ENCODE measurements around the gene UGT2B15. TPM values are rescaled to one million over a fixed set of nuclear protein-coding genes. Genes with fewer than 3 reads are reported as not detected.
"Not testable (repeated sequence)": the region's sequence is repeated elsewhere in the genome, so short reads cannot be mapped to it uniquely, and the experiment has no call there.

Gene UGT2B15
- total RNA-seq: not detected

GRCh38 chr4:68670479-68670939 is at the start of gene UGT2B15:
Gene UGT2B15 (minus strand): TSS chr4:68670652. CDS start chr4:68670618, 34 bp downstream.
- not testable (repeated sequence) for DNase-seq (ENCODE audit: low spot score in 2 of 2); FAIRE-seq

- FAIRE-seq (no peak), DNase-seq (ENCODE audit: low spot score in 2 of 2) (no peak)
These were observed 48.6 kb upstream of the UGT2B15 start for GRCh38 chr4:68719075-68719473.

DNA sequence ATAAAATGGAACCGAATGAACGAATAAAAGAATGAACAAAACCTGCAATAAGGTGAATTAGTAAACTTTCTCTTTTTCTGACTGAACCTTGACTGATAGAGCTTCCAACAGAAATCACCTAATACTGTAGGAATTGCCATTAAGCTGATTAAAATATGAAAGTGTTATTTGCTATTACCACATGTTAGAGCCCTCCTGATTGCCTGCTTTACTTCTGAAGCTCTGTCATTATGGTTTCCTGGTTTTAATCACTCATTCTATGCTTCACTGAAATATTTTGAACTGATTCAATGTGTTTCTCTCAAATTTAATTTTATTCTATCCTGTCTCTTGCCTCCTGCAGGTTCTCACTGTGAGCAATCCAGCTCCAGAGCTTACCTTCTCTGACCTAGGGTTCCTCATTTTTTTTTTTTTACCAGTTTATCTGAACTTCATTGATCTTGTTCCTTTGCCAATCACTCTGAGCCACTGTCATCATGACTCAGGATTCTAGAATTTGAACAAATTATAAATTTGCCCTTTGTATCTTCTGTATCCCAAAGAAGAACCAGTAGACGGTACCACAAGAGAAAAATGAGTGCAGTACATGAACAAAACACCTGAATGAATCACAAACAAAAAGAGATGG is 48.1 kb upstream of the UGT2B15 start:
- FAIRE-seq: no peak

DNA sequence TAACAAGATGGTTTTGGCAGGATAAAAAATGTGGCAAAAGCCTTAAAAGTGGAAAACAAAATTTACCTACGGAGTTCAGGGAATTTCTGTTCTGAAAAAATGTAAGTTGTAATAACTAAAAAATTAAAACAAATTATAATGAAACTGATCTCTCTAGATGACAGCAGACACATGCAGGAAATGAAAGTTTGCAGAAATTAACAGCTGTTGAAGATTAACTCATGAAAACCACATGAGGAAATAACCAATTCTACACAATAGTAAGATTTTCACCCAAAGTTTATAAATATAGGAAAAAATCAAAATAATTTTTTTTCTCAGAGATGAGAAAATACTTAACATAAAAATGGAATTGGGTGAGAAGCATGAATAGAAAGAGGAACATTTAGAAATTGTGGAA is 47.5 kb upstream of the UGT2B15 start:
- FAIRE-seq: no peak
- no peak for DNase-seq (ENCODE audit: low spot score in 2 of 2)

More for the DNA sequence above, 48.1 kb upstream of the UGT2B15 start:
- DNase-seq (ENCODE audit: low spot score in 2 of 2): no peak

DNA sequence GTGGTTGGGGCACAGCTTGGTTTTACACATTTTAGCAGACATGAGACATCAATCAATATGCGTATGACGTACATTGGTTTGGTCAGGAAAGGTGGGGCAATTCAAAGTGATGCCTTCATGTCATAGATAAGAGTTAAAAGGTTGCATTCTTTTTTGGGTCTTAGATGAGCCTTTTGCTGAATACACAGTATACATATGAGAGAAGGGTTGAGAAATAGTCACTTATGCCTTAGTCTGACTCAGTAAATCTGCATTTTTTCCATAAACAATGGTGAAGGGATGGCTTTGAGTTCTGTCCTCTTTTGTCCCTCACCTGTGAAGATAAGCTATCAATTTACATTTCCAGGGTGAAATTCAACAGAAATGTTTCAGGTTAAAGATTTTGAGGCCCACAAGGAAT is 43.9 kb upstream of the UGT2B15 start:
- FAIRE-seq: no peak
- DNase-seq (ENCODE audit: low spot score in 2 of 2): no peak

- DNase-seq (ENCODE audit: low spot score in 2 of 2): no peak
- FAIRE-seq: no peak
These were observed 41.8 kb upstream of the UGT2B15 start for GRCh38 chr4:68712207-68712606.

- FAIRE-seq (no peak), DNase-seq (ENCODE audit: low spot score in 2 of 2) (no peak)
These were observed 38.1 kb upstream of the UGT2B15 start for GRCh38 chr4:68708566-68708965.

DNA sequence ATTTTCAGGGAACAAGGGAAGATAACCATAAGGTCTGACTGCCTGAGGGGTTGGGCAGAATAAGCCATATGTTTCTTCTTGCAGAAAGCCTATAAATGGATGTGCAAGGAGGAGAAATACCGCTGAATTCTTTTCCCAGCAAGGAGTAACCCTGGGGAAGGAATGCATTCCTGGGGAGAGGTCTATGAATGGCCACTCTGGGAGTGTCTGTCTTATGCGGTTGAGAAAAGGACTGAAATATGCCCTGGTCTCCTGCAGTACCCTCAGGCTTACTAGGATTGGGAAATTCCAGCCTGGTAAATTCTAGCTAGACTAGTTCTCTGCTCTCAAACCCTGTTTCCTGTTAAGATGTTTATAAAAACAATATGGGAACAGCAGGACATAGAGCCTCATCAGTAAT is 32.7 kb upstream of the UGT2B15 start:
- FAIRE-seq; DNase-seq (ENCODE audit: low spot score in 2 of 2): not testable (repeated sequence)

GRCh38 chr4:68700152-68700551 is 29.7 kb upstream of the UGT2B15 start:
- FAIRE-seq (no peak), DNase-seq (ENCODE audit: low spot score in 2 of 2) (no peak)

DNA sequence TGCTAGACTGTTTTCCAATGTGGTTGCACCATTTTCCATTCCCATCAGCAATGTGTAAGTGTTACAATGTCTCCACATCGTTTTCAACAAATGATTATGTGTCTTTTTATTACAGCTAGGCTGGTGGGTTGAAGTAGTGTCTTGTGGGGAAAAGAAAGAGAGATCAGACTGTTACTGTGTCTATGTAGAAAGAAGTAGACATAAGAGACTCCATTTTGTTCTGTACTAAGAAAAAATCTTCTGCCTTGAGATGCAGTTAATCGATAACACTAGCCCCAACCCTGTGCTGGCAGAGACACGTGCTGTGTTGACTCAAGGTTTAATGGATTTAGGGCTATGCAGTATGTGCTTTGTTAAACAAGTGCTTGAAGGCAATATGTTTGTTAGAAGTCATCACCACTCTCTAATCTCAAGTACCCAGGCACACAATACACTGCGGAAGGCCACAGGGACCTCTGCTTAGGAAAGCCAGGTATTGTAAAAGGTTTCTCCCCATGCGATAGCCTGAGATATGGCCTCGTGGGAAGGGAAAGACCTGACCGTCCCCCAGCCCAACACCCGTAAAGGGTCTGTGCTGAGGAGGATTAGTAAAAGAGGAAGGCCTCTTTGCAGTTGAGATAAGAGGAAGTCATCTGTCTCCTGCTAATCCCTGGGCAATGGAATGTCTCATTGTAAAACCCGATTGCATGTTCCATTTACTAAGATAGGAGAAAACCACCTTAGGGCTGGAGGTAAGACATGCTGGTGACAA is 23.0 kb upstream of the UGT2B15 start:
- DNase-seq (ENCODE audit: low spot score in 2 of 2) (no peak), FAIRE-seq (no peak)

DNA sequence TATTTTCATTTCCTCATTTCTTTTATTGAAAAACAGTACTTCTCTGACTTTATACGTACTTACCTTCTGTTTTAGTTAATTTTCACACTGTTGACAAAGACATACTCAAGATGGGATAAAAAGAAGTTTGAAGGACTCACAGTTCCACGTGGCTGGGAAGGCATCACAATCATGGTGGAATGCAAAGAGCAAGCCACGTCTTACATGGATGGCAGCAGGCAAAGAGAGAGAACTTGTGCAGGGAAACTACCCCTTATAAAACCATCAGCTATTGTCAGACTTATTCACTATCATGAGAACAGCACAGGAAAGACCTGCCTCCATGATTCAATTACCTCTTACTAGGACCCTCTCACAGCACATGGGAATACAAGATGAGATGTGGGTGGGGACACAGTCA is 20.7 kb upstream of the UGT2B15 start:
- DNase-seq (ENCODE audit: low spot score in 2 of 2): no peak
- FAIRE-seq: no peak

DNA sequence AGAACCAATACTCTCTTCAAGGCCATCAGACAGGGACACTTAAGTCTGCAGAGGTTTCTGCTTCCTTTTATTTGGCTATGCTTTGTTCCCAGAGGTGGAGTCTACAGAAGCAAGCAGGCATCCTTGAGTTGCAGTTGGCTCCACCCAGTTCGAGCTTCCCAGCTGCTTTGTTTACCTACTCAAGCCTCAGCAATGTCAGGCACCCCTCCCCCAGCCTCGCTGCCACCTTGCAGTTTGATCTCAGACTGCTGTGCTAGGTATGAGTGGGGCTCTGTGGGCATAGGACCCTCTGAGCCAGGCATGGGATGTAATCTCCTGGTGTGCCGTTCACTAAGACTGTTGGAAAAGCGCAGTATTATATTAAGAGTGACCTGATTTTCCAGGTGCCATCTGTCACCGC is 12.6 kb upstream of the UGT2B15 start:
- DNase-seq (ENCODE audit: low spot score in 2 of 2): no peak
- no peak for FAIRE-seq

GRCh38 chr4:68681298-68681697 is 10.8 kb upstream of the UGT2B15 start:
- DNase-seq (ENCODE audit: low spot score in 2 of 2); FAIRE-seq: not testable (repeated sequence)

DNA sequence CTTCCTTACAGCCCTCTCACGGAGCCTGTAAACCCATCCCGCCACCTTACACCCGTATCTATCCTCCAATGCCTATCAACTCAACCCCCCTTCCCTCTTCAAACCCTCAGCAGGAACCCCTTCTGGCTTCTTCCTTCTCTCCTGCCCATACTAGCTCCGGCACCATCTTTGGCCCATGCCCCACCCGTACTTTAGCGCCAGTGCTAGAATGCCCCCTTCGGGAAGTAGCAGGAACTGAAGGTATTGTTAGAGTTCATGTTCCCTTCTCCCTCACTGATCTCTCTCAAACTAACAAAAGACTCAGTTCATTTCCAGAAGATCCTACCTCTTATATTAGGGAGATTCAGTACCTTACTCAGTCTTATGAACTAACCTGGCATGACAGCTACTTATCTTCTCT is 2.7 kb upstream of the UGT2B15 start:
- DNase-seq (ENCODE audit: low spot score in 2 of 2) (no peak), FAIRE-seq (no peak)

DNA sequence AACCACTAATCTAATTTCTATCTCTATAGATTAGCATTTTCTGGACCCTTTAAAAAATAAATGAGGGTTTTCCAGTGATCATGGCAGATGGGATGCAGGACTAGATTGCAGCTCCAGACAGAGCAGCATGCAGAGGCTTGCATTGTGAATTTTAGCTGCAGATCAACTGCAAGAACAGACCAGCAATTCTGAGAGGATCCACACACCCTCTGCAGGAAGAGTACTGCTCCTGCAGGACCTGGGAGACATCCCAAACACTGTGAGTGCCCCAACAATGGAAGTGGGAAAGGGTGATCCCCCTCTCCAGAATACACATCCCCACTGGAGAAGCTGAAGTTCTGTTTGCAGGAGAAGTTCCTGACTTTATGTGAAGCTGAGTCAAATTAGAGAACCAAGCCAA is 765 bp upstream of the UGT2B15 start:
- DNase-seq (ENCODE audit: low spot score in 2 of 2); FAIRE-seq: not testable (repeated sequence)

DNA sequence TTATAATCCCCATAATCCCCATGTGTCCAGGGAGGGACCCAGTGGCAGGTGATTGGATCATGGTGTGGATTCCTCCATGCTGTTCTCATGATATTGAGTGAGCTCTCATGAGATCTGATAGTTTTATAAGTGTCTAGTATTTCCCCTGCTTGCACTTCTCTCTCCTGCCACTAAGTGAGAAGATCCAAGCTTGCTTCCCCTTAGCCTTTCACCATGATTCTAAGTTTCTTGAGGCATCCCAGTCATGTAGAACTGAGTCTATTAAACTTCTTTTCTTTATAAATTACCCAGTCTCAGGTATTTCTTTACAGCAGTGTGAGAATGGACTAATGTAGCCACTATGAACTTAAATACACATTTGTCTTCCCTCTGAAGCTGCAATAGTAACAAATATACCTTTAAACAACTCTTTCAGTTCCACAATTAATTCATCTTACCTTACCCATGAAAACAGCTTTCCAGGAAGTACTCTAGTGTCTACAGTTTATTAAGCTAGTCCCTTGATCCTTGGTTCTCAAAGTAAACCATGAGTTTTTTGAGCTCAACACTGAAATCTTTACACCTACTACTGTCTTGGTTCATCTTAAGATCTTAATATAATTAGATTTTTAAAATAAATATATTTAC is 1.8 kb downstream of the UGT2B15 start:
- not testable (repeated sequence) for FAIRE-seq; DNase-seq (ENCODE audit: low spot score in 2 of 2)

- not testable (repeated sequence) for DNase-seq (ENCODE audit: low spot score in 2 of 2)
These were observed 2.9 kb downstream of the UGT2B15 start for GRCh38 chr4:68667551-68667950.

DNA sequence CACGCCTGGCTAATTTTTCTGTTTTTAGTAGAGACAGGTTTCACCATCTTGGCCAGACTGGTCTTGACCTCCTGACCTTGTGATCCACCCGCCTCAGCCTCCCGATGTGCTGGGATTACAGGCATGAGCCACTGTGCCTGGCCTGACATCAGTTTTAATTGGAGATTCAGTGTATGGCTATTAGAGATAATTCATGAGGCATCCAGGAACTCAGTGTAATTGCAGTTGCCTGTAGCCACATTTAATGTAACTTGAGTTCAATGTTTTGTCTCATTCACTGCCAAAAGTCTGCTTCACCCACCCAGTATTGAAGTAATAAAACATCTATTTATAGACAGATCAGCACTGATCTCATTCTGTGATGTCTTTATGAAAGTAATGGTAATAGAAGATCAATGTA is 5.7 kb downstream of the UGT2B15 start:
- DNase-seq (ENCODE audit: low spot score in 2 of 2); FAIRE-seq: not testable (repeated sequence)

More at GRCh38 chr4:68667551-68667950, 2.9 kb downstream of the UGT2B15 start:
- not testable (repeated sequence) for FAIRE-seq

- not testable (repeated sequence) for FAIRE-seq; DNase-seq (ENCODE audit: low spot score in 2 of 2)
These were observed 7.4 kb downstream of the UGT2B15 start for GRCh38 chr4:68662836-68663574.

GRCh38 chr4:68658672-68659071 is 11.8 kb downstream of the UGT2B15 start:
- no peak for DNase-seq (ENCODE audit: low spot score in 2 of 2)
- no peak for FAIRE-seq
